IMR-90 (cell line): ENCODE data around the gene GNG7. TPM values are rescaled to one million over a fixed set of nuclear protein-coding genes. Genes with fewer than 3 reads are reported as not detected.
A peak's percentile ranks its signal among the peaks of the same experiment; 100 is the strongest.

Experiments
- ATAC-seq: fragments of 200-7000 bp; cut with Tn5 transposase; 2 replicates; pipeline ENCODE4 v1.9.1; 2020; ENCODE audit warnings: low read depth, mild to moderate bottlenecking, moderate library complexity
- BruUV-seq: library from RNA; stranded (reverse); fragments of 400-500 nt; replicated peaks from 2 replicates; lab custom pipeline; 2021; lab: Mats Ljungman, UMichigan
- CTCF ChIA-PET: fragments of 300-600 bp; formaldehyde crosslinking; extraction: SDS; loops from one replicate; lab custom pipeline; 2021; ENCODE audit warnings: antibody characterized with exemption; lab: Yijun Ruan, JAX
- POLR2A ChIA-PET: fragments of 300-600 bp; sonication (Branson Sonifier 250); formaldehyde crosslinking; loops from one replicate; lab custom pipeline; 2022; ENCODE audit warnings: antibody characterized with exemption; ENCODE audit not compliant: unreplicated experiment; lab: Charles Lee
- DNase-seq: peaks from one replicate; pipeline ENCODE4 v3.0.0; 2013
- H2AFZ ChIP-seq: replicated peaks from 2 replicates; pipeline ENCODE3; 2013; ENCODE audit warnings: low read length, mild to moderate bottlenecking; ENCODE audit not compliant: poor library complexity
- H2AK5ac ChIP-seq: 2 replicates; pipeline ENCODE4 v1.6.1; 2013; ENCODE audit warnings: low read depth, low read length, inconsistent platforms
- H2AK9ac ChIP-seq: replicated peaks from 2 replicates; pipeline ENCODE3; 2013; ENCODE audit warnings: mild to moderate bottlenecking, low read depth, low read length, moderate library complexity; ENCODE audit not compliant: poor library complexity
- H2BK120ac ChIP-seq: 2 replicates; pipeline ENCODE4 v1.6.1; 2013; ENCODE audit warnings: low read depth, low read length, inconsistent platforms
- H2BK15ac ChIP-seq: 3 replicates; pipeline ENCODE4 v1.6.1; 2013; ENCODE audit warnings: low read depth, low read length, inconsistent platforms
- H2BK20ac ChIP-seq: 2 replicates; pipeline ENCODE4 v1.6.1; 2013; ENCODE audit warnings: low read depth, mild to moderate bottlenecking, inconsistent platforms, low read length, moderate library complexity
- H2BK5ac ChIP-seq: 2 replicates; pipeline ENCODE4 v1.6.1; 2013; ENCODE audit warnings: mild to moderate bottlenecking, low read depth, low read length, inconsistent platforms; ENCODE audit not compliant: poor library complexity, severe bottlenecking
- H3K14ac ChIP-seq: replicated peaks from 2 replicates; pipeline ENCODE4 v1.6.1; 2013; ENCODE audit warnings: low read depth, low read length, inconsistent platforms
- H3K18ac ChIP-seq: 2 replicates; pipeline ENCODE4 v1.6.1; 2013; ENCODE audit warnings: low read depth, low read length, control low read depth
- H3K23ac ChIP-seq: 2 replicates; pipeline ENCODE4 v1.6.1; 2013; ENCODE audit warnings: low read depth, low read length, inconsistent platforms
- H3K27ac ChIP-seq: 2 replicates; pipeline ENCODE4 v1.5.1; 2013; ENCODE audit warnings: mild to moderate bottlenecking, control low read depth, low read length; ENCODE audit not compliant: insufficient read depth
- H3K27me3 ChIP-seq: 2 replicates; pipeline ENCODE4 v1.6.1; 2013; ENCODE audit warnings: low read length; ENCODE audit not compliant: control insufficient read depth, insufficient read depth
- H3K36me3 ChIP-seq: 2 replicates; pipeline ENCODE4 v1.6.1; 2013; ENCODE audit warnings: low read length, mixed read lengths; ENCODE audit not compliant: control insufficient read depth, insufficient read depth
- H3K4ac ChIP-seq: 2 replicates; pipeline ENCODE4 v1.6.1; 2013; ENCODE audit warnings: low read depth, low read length, inconsistent platforms
- H3K4me1 ChIP-seq: 2 replicates; pipeline ENCODE4 v1.6.1; 2013; ENCODE audit warnings: low read length, mixed read lengths; ENCODE audit not compliant: control insufficient read depth, insufficient read depth
- H3K4me2 ChIP-seq: 2 replicates; pipeline ENCODE4 v1.6.1; 2013; ENCODE audit warnings: low read depth, mild to moderate bottlenecking, control low read depth, low read length, moderate library complexity
- H3K4me3 ChIP-seq: 2 replicates; pipeline ENCODE4 v1.5.1; 2013; ENCODE audit warnings: low read depth, mild to moderate bottlenecking, control low read depth, low read length, moderate library complexity; ENCODE audit not compliant: insufficient read depth
- H3K56ac ChIP-seq: 2 replicates; pipeline ENCODE4 v1.6.1; 2013; ENCODE audit warnings: low read length, inconsistent platforms; ENCODE audit not compliant: insufficient read depth; ENCODE audit errors: extremely low read depth
- H3K79me1 ChIP-seq, 2 experiments: 2 replicates each; pipeline ENCODE4 v1.6.1; 2013; ENCODE audit warnings: low read length in 2 of 2, inconsistent platforms in 1 of 2, low read depth in 1 of 2
- H3K9ac ChIP-seq: 2 replicates; pipeline ENCODE4 v1.6.1; 2013; ENCODE audit warnings: low read depth, low read length, control low read depth
- H3K9me1 ChIP-seq: 2 replicates; pipeline ENCODE4 v1.6.1; 2013; ENCODE audit warnings: low read length, inconsistent platforms; ENCODE audit not compliant: insufficient read depth
- H3K9me3 ChIP-seq: 2 replicates; pipeline ENCODE4 v1.6.1; 2013; ENCODE audit warnings: low read length; ENCODE audit not compliant: control insufficient read depth, insufficient read depth
- H4K20me1 ChIP-seq: 2 replicates; pipeline ENCODE4 v1.6.1; 2013; ENCODE audit warnings: low read length, inconsistent platforms; ENCODE audit not compliant: insufficient read depth
- H4K5ac ChIP-seq: 2 replicates; pipeline ENCODE4 v1.6.1; 2013; ENCODE audit warnings: mild to moderate bottlenecking, low read depth, low read length, control low read depth
- H4K8ac ChIP-seq, 2 experiments: 2 replicates each; pipeline ENCODE4 v1.6.1; 2013; ENCODE audit warnings: low read depth in 2 of 2, low read length in 2 of 2, control low read depth in 1 of 2, inconsistent platforms in 1 of 2
- H4K91ac ChIP-seq: 2 replicates; pipeline ENCODE4 v1.6.1; 2013; ENCODE audit warnings: low read depth, low read length, inconsistent platforms; ENCODE audit not compliant: insufficient read depth
- ELK1 ChIP-seq: fragments of 150-350 bp; IDR thresholded peaks from 2 replicates; pipeline ENCODE4 v1.6.1; 2016; ENCODE audit warnings: low read depth, mild to moderate bottlenecking, low read length, moderate library complexity, borderline replicate concordance
- MAFK ChIP-seq: IDR thresholded peaks from 2 replicates; pipeline ENCODE4 v1.6.1; 2012; ENCODE audit warnings: low read depth, low read length, improper control_type of control experiment
- MAZ ChIP-seq: IDR thresholded peaks from 2 replicates; pipeline ENCODE4 v1.6.1; 2012; ENCODE audit warnings: low read depth, mild to moderate bottlenecking, low read length, improper control_type of control experiment, moderate library complexity, borderline replicate concordance
- RFX5 ChIP-seq: IDR thresholded peaks from 2 replicates; pipeline ENCODE4 v1.8.0; 2012; ENCODE audit warnings: low read depth, mild to moderate bottlenecking, low read length, moderate library complexity
- WGBS, 2 experiments: methylation state at CpG; one replicate each; pipeline versions ENCODE4 v1.1.5 to v1.1.7; 2013; ENCODE audit warnings: missing lambda C conversion rate in 2 of 2; ENCODE audit not compliant: insufficient read length in 1 of 2; ENCODE audit errors: extremely low coverage in 2 of 2; 5-methylcytosine and 5-hydroxymethylcytosine counted together
- dilution Hi-C: fragments of 300-500 bp; cut with HindIII; formaldehyde crosslinking; loops from one replicate; pipeline ENCODE4 v1.14.3; 2018; ENCODE audit warnings: low sequenced_read_pairs; ENCODE audit not compliant: unreplicated experiment
- in situ Hi-C: fragments of 300-500 bp; cut with MboI; formaldehyde crosslinking; loops from 3 replicates; pipeline ENCODE4 v1.14.3; 2019; ENCODE audit warnings: low sequenced_read_pairs, inconsistent platforms, mixed read lengths
- intact Hi-C: fragments of 100-400 bp; cut with micrococcal nuclease; formaldehyde crosslinking; loops from 2 replicates; pipeline ENCODE4 v1.10.0; 2022
- polyA plus RNA-seq, 3 experiments: library from polyadenylated mRNA; depleted of rRNA; stranded (reverse); fragments of >200 nt; gene quantifications; 2 replicates each; pipeline ENCODE4 v1.2.3, GENCODE V29; 2012; ENCODE audit warnings: low replicate concordance in 1 of 3
- total RNA-seq: library from RNA; depleted of rRNA; stranded (reverse); fragments of >200 nt; gene quantifications from 2 replicates; pipeline ENCODE4 v1.2.3, GENCODE V29; 2012

Gene GNG7
- total and polyA plus RNA-seq, 2 of the 4 experiments (the other 2 are of a cell fraction), result under 0.01 to 0.21 TPM

DNA sequence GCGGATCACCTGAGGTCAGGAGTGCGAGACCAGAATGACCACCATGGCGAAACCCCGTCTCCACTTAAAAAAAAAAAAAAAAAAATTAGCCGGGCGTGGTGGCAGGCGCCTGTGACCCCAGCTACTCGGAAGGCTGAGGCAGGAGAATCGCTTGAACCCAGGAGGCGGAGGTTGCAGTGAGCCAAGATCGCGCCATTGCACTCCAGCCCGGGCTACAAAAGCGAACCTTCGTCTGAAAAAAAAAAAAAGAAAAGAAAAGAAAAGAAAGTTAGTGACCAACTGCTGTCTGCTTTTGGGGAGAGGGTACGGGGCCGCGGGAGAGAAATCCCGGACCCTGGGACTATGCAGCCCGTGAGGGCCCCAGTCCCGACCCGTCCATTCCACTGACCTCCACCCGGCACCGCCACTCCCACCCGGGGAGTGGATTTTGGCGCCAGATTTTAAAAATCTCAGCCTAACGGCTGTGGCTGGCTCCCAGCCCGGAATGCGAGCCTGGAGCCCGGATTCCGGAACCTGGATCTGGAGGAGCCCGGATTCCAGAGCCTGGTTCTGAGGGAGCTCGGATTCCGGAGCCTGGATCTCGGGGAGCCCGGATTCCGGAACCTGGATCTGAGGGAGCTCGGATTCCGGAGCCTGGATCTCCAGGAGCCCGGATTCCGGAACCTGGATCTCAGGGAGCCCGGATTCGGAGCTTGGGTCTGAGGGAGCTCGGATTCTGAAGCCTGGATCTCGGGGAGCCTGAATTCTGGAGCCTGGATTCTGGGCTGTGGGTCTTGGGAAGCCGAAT lies 239.7 kb downstream of the GNG7 start:
- Histone ChIP-seq H3K4ac (peak overlapping the region; percentile 76), H2BK15ac (0 out of 3 replicates have a peak overlapping the region, but pooled peaks have one; percentile 10), H3K4me1 (peaks cover 3% of the 10 kb centered on the region; the same call in 1 of the 2 replicates), H2AK9ac (peak overlapping the region; percentile 95), H2AFZ (peak overlapping the region; percentile 76), H3K36me3 (no peaks in the 10 kb centered on the region), H2BK120ac (peak overlapping the region; percentile 76), H3K79me1 (0 out of 4 replicates have a peak, but pooled peaks cover 0 to 12% of the 10 kb centered on the region in 2 experiments), H3K9me1 (0 out of 2 replicates have a peak, but pooled peaks cover 2% of the 10 kb centered on the region), H3K27me3 (no peaks in the 10 kb centered on the region), H4K5ac (no peak overlapping the region), H3K23ac (peak overlapping the region; percentile 74; the same call in 1 of the 2 replicates), H2BK20ac (peak overlapping the region; percentile 63), H3K9ac (peak overlapping the region; percentile 54; the same call in 1 of the 2 replicates), H2BK5ac (peak overlapping the region; percentile 37), H2AK5ac (peak overlapping the region; percentile 21), H3K4me2 (peak overlapping the region; percentile 64), H3K27ac (peak overlapping the region; percentile 67; the same call in 1 of the 2 replicates), H3K9me3 (no peaks in the 10 kb centered on the region), H4K20me1 (no peaks in the 10 kb centered on the region), H3K18ac (no peak overlapping the region), H4K8ac (peak overlapping the region; percentile 87 to 92; a peak in 3 of 4 replicates), H4K91ac (peak overlapping the region; percentile 77), H3K14ac (0 out of 2 replicates have a peak overlapping the region, but pooled peaks have one; percentile 62), H3K4me3 (peak overlapping the region; percentile 75; the same call in 1 of the 2 replicates), H3K56ac (peak overlapping the region; percentile 8)
- BruUV-seq, result no TSS peak
- intact Hi-C loops, result no loop called here
- TF ChIP-seq MAFK (no peak), MAZ (peak; percentile 71), ELK1 (no peak), RFX5 (peak; percentile 13; the same call in 1 of the 2 replicates)
- CTCF ChIA-PET, result interaction anchor here (0.6 to 1.4 kb wide), 3 partner anchors 13 to 560 kb away, joined by 3 read pairs; partner anchors contain the start of gene GADD45B
- POLR2A ChIA-PET, result interaction anchor here (0.6 to 1.2 kb wide), 2 partner anchors 13 to 50 kb away, joined by 6 to 13 read pairs; partner anchors contain the start of gene GADD45B
- in situ Hi-C loops, result no loop called here
- WGBS, 2 experiments, result 19% methylated on average over 10 of the region's 46 CpGs; no CpG with 5 or more reads in 1 of the 2 experiments
- ATAC-seq, result peak; percentile 81
- DNase-seq, result peak; percentile 96
- dilution Hi-C loops, result no loop called here
